Activated CD4-positive, alpha-beta T cell treated with anti-CD3 and anti-CD28 coated beads, Interleukin-2, amount 50 U/mL, for 1 hour (primary cell): Measurements from ENCODE around the gene AKT1S1.
"Not testable (repeated sequence)": the region's sequence is repeated elsewhere in the genome, so short reads cannot be mapped to it uniquely, and the experiment has no call there.

Experiments used
- DNase-seq: peaks from one replicate; pipeline ENCODE4 v3.0.0-alpha.2; 2020

The AKT1S1 gene

DNA sequence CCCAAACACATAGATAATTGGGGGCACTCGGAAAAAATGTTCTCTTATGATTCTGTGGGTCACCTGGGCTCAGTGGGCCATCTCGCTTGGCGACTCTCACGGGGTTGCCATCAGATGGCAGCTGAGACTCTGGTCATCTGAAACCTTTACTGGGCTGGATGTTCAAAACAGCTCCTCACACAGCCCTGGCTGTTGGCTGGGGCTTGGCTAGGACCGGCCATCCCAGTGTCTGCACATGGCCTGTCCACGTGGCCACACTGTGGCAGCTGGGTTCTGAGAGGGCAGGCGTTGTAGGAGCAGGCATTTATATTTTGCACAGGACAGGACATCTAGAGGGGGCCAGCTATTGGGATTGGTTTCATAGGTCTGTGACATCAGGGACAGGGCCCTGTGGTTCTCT lies 43.6 kb downstream of the AKT1S1 start:
- DNase-seq: no peak

DNA sequence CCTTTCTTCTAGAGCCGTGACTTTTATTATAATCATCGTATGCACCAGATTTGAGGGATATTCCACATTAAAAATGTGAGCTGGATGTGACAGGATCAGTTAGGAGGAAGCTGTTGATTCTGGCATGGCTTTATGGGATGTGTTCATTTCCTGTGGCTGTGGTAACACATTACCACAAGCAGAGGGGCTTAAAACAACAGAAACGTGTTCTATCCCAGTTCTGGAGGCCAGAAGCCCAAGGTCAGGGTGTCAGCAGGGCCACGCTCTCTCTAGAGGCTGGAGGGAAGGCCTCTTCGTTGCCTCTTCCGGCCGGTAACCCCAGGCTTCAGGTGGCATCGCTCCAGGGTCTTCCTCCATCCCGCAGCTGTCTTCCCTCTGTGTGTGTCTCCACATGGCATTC lies 44.6 kb downstream of the AKT1S1 start:
- DNase-seq: no peak

DNA sequence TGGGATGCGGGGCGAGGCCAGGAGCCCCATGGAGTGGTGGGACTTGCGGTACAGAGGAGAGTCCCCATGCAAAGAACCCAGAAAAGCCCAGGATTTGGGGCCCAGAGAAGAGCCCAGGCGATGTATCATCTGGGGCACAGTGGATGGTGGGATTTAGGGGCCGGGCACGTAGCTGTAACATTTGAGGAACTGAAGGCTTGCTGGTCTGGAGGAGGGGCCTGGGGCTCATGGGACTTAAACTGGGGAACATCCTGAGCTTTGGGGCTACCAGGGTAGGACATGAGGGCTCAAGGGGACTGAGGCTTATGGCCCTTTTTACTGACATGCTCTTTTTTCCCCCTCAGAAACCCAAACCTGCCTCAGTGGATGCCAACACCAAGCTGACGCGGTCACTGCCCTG lies 45.6 kb downstream of the AKT1S1 start:
- DNase-seq: no peak

DNA sequence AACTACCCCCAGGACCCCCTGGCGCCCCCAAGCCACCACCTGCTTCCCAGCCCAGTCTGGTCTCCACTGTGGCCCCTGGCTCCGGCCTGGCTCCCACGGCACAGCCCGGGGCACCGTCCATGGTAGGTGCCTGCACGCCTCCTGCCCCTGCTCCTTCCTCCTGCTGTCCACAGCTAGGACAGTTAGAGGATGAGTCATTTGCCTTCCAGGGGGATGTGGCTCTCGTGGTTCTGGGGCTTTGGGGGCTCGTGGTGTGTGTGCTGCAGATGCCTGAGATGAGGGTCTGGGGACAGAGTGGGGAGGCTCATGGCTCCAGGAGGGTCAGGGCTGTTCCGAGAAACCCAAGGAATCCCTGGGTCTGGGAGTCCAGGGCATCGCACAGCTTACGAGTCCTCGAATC lies 46.4 kb downstream of the AKT1S1 start:
- no peak for DNase-seq

DNA sequence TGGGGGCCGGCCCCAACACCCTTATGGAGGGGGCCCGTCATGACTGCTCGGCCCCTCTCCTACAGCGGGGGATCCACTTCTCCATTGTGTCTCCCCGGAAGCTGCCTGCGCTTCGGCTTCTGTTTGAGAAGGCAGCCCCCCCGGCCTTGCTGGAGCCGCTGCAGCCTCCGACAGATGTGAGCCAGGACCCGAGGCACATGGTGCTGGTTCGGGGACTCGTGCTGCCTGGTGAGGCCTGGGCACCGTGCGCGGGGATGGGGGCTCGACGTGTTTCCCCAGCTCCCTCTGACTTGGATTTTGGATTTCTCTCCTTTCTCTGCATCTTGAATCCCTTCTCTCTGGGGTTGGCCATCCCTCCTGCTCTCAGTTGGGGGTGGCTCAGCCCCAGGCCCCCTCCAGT lies 47.4 kb downstream of the AKT1S1 start:
- DNase-seq: no peak

DNA sequence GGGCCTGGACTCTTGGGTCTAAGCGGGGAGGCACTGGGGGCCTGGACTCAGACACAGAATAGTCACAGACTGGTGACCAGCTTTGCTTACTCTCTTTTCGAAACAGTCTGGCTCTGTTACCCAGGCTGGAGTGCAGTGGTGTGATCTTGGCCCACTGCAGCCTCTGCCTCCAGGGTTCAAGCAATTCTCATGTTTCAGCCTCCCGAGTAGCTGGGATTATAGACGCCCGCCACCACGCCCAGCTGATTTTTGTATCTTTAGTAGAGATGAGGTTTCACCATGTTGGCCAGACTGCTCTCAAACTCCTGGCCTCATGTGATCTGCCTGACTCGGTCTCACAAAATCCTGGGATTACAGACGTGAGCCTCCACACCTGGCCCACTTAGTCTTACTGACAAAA lies 48.0 kb downstream of the AKT1S1 start:
- DNase-seq: no peak

DNA sequence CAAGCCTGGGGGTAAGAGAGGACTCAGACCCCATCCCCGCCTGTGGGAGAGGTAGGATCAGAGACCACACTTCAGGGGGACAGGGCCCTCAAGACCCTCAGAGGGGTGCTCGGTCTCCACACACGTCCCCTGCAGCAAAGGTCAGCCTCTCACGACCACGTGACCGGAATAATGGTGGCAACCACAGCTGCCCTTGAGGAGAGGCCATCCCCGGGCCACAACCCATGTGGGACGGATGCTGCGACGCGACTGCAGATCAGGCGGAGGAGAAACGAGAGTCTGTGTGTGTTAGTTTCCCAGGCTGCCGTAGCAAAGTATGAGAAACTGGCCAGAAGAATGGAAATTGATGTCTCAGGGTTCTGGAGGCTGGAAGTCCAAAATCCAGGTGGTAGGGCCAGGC lies 50.1 kb downstream of the AKT1S1 start:
- no peak for DNase-seq

DNA sequence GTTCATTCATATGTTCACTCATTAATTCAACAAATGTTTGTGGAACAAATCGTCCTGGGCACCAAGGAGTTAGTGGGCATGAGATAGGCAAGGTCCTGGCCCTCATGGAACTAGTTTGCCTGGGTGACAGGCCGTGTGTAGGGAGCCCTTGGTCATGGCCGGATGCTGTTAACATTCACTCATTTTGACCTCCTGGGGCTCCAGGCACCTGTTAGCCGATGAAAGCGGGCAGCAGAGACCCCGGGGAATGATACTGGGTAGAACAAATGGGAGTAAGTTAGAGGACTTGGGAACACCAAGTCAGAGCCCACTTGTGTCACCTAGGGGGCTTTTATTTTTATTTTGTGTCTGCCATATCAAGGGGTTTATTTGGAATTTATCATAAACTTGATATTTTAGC lies 52.5 kb downstream of the AKT1S1 start:
- no peak for DNase-seq

DNA sequence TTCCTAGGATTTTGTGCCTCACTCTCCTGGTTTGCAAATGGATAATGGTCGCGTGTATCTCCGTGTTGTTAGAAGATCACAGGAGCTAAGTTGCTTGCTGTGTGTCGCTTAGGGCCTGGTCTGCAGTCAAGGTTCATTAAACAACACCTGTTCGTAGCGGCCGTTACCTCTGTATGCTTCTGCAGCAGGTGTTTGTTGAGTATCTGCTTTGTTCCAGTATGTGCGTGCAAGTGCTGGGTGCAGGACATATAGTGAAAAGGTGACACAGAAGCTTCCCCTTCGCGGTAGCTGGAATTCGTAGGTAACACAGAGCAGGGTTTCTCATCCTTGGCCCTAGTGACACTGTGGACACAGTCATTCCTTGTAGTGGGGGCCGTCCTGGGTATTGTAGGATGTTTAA lies 53.7 kb downstream of the AKT1S1 start:
- no peak for DNase-seq

DNA sequence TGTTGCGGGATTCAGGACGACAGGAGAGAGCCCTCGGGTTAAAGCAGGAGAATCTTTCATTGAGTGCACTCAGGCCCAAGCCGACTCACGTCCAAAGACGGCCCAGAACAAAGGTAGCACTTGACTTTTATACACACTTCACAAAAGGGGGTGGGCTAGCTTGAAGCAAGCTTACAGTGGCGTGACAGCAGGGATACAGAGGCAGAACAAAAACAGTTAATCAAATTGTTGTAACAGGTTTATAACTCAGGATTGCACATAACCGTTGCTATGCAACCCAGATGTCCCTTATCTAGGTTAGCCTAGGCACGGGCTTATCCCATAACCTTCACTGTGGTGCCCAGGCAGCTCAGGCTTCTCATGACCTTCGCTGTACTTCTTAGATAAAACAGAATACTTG lies 57.0 kb downstream of the AKT1S1 start:
- DNase-seq: no peak

DNA sequence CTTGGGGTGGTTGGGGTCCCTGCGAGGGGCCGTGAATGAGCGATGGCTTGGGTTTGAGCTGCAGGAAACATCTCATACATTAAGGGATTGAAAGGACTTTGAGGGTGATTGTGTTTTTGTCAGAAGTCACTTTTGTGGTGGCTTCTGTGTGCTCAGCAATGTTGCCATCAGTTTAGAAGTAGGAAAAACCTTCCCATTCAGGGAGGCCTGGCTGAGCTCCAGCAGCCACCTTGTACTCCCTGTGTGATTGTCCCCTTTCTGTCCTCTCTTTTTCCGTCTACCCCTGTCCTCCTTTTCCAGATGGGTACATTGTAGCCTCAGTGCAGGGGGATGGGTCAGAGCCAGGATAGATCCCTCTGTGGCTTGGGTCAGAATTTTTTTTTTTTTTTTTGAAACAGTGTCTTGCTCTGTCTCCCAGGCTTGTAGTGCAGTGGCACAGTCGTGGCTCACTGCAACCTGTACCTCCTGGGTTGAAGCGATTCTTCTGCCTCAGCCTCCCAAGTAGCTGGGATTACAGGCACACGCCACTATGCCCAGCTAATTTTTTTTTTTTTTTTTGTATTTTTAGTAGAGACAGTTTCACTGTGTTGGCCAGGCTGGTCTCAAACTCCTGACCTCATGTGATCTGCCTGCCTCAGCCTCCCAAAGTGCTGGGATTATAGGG lies 57.6 kb downstream of the AKT1S1 start:
- DNase-seq: not testable (repeated sequence)
